NCI-H1694 treated with DMSO at 0.1 percent for 48 hours (cell line): ENCODE results near the gene DCTN3.
A peak's percentile ranks its signal among the peaks of the same experiment; 100 is the strongest.

Source experiments
- DNase-seq: peaks from one replicate; lab custom pipeline; 2025; lab: John Stamatoyannopoulos, UW

DCTN3 gene

DNA sequence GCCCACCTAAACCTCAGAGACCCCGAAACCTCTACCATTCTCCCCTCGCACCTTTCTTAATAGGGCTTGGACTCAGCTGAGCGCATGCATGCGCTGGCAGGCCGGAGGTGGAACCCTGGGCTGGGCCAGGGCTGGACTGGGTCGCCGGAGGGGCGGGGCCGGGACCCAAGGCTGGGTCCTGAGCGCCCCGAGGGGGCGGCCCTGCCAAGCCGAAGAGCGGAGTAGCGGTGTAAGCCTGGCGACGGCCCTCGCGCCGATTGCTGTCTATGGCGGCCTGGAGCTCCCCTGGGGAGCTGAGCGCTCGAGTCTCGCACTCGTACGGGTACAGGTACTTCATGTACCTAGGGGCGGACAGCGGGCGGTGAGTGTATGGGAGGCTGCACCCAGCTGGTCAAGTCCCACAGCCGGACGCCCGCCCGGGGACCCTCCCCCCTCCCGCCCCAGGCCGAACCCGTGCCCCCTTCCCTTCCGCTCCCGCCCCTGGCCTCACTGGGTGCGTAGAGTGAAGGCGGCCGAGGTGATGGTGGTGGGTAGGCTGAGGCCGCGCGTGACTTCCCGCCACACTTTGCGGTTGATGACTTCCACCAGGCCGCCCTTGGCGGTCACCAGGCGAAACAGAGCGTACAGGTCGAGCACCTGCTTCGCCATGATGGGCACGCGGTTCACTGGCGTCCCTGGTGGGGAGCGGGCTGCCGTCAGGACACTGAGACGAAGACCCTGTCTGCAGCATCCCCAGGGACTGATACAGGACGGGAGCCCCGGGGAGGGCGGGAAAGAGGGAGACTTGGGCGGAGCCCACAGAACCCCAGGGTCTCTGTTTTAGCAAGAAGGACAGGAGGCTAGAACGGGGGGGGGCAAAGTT, 3.3 kb upstream of the DCTN3 start:
- no peak for DNase-seq

GRCh38 chr9:34615132-34615531, 5.2 kb downstream of the DCTN3 start:
- no peak for DNase-seq

DNA sequence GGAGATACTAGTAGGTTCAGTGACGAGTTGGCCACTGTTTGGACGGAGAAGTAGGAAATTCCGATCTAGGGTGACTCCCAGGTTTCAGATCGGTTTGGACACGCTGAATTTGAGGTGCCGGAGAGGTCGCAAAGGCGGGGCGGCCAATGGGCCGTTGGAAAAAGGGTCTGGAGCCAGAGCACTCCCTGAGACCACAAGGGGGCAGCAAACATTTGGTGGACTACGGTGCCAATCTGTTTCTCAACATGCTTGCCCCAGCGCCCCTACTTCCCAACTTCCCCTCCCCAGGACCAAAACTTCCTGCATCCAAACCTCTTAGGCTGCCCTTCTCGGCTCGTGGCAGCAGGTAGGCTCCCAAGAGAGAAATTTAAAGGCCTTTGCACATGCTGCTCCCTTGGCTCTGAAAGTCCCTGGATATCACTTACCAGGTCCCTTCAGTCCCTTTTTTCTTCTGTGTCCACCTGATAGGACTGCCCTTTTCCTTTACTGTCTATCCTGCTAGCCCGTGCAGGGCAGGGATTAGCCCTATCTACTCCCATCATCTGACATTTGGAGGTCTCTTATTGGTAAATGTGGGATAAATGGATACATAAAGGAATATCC, 7.4 kb downstream of the DCTN3 start:
- DNase-seq, result peak; percentile 67

DNA sequence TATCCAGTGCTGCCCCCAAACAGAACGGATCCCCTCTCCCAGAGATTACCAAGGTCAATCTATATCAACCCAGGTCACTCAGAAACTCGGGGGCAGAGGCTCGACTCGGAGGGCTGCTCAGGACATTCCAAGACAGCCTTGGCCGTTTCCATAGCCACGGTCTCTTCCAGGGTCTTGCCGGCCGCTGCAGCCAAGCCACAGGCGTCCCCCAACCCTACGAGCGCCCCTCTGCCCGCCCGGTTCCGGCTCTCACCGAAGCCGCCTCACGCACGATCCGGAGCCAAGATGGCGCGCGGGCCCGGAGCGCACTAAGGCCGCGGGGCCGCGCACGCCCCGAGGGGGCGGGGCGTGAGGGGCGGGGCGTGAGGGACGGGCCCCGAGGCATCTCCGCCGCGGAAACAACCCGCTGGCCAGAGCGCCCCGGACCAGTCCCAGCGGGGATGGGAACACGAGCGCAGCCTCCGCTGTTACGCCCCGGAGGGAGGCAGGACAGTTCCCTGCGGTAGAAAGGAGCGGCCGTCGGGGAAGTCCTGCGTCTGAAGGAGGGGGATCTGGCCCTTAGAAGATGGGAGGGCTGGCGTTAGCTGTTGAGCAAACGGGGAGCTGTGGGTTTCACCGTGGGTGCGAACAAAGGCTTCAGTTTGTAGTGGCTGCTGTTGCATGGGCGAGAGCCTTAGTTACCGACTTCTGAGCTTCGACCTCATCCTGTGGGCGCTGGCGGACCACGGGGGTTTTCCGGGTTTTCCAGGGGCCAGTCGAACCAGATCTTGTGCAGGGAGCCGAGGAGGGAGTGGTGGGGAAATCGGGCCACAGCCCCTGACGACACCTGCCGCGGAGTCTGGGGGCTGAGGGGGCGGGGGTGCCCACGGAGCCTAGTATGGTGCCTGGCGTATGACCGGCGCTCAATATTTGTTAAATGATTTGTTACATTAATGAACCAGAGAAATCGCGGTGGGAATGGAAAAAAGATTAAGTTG, 8.2 kb downstream of the DCTN3 start, which contains the start of gene RPP25L:
TSS of gene RPP25L (minus strand) at position 287 of the 977 bp plus-strand sequence. CDS start 801 bp downstream, outside the sequence.
- DNase-seq, result peak; percentile 76

- DNase-seq, result no peak
Observed at GRCh38 chr9:34611251-34611810, 9.0 kb downstream of the DCTN3 start.

- no peak for DNase-seq
Observed at GRCh38 chr9:34610434-34611206, 9.7 kb downstream of the DCTN3 start.

DNA sequence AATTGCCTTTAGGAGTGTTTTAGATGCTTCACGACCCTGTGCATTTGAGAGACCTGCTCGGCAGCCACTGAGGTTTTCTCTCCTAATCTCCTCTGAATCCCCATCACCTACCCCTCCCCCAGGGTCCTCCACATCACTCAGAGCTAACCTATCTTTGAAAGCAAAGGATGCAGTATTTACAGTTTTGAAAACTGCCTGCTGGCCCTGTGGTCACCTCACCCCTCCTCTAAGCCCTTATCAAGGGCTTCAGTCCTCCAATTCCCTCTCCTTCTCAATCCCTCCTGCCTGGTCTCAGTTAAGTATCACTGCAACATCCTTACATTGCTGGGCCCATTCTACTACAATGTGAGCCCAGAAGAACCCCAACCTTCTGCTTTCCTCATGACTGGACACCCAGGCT, 13.0 kb downstream of the DCTN3 start:
- DNase-seq, result no peak

DNA sequence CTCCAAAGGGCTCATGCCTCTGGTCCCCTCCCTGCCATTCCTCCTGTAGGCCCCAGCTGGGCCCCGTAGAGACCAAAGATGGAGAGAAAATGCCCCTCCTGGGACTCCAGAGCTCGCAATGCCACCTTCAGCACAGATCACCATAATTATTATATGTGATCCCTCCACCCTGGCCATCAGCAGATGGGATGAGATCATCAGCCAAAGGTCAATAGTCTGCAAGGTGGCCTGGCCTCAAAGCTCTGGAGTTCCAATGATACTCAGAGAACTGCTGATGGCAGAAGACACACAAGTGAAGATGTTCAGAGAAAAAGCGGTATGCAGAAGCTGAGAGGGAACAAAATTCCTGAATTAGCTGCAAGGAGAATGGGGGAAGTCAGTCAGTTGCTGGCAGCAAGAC, 13.4 kb downstream of the DCTN3 start:
- no peak for DNase-seq

- no peak for DNase-seq
Observed at GRCh38 chr9:34606190-34606589, 14.1 kb downstream of the DCTN3 start.

GRCh38 chr9:34603610-34604231, 16.6 kb downstream of the DCTN3 start:
- DNase-seq, result peak; percentile 63

DNA sequence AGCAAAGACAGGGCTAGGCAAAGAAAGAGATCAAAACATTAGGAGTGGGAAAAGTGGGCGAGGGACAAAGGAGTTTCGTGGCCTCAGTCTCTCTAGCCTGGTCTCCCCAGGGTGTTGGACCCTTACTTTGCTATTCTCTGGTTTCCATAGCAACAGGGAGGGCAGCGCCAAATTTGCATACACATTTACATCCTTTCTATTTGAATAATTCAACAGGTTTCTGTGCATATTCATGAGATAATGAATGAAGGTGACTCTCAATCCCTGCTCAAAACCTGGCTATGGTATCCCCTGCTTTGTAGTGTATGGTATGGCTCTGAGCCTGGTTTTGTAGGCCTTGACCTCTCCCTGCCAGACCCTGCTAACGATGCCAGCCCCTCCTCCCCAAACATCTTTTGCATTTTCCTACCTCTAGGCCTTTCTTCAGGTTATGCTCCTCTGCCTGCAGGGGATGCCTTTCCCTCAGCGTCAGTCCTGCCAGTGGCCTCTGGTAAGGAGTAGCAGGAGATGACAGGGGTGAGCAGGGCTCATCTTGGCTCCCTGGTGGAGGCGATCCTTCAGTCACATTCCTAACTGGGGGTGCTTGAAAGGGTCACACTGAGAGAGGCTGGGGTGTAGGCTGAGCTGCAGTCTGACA, 18.2 kb downstream of the DCTN3 start:
- no peak for DNase-seq

DNA sequence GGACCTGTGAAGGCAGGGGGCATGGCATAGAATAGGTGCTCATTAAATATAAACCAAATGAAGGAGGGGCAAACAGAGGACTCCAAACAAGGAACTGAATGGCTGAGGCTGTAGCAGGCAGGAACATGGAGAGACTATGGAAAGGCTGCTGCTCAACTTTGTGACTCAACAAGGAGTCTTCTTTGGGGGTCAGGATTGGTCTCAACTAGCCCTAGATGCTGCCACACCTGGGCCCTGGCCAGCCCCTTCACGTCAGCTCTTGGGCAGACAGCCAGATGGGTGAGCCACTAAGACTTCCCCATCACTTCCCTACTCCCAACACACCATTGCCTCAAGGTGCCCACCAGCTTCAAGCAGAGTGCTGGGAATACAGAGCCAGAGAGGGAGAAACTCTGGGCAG, 19.4 kb downstream of the DCTN3 start:
- no peak for DNase-seq

- DNase-seq, result no peak
Observed at GRCh38 chr9:34599546-34599945, 20.7 kb downstream of the DCTN3 start.

GRCh38 chr9:34594177-34594576, 26.1 kb downstream of the DCTN3 start:
- DNase-seq, result no peak

GRCh38 chr9:34592895-34593601, 27.2 kb downstream of the DCTN3 start:
- DNase-seq, result no peak

DNA sequence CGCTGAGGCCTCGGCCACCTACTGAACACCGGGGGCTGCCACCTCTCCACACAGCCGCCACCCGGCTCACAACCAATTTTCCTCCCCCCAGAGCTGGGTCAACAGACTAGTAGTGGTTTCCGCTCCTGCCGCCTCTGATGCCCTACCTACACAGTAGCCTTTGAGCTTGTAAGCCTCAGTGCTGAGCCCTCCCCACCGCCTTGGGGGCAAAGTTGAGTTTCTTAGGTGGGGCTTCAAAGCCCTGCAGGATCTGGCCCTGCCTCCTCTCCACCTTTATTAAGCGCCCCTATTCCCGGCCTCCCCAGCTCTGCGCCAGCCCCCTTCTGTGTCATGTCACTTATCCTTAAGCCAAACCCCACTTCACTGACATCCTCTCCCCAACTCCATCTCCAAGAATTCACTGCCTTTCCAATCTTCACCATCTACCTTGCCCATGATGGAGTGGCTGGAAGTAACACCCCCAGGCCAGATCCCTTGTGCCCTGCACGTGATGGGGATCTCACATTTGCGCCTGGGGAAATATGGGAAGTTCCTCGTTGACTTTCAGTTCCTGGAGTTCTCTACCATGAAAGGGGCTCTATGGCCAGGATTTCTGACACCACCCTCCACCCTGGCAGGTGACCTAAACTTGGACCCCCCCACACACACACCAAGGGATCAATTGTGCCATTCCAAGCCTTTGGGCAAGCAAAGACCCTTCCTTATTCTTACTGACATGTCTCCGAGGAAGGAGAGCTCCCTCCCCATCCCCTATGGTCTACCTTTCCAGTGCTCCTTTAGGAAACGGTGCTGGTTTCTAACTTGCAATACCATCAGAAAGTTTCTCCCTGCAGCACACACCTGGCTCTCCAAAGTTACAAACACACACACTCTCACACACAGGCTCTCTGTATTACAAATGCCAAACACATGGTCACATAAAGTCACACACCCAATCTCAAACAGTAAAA, 28.1 kb downstream of the DCTN3 start:
- no peak for DNase-seq

DNA sequence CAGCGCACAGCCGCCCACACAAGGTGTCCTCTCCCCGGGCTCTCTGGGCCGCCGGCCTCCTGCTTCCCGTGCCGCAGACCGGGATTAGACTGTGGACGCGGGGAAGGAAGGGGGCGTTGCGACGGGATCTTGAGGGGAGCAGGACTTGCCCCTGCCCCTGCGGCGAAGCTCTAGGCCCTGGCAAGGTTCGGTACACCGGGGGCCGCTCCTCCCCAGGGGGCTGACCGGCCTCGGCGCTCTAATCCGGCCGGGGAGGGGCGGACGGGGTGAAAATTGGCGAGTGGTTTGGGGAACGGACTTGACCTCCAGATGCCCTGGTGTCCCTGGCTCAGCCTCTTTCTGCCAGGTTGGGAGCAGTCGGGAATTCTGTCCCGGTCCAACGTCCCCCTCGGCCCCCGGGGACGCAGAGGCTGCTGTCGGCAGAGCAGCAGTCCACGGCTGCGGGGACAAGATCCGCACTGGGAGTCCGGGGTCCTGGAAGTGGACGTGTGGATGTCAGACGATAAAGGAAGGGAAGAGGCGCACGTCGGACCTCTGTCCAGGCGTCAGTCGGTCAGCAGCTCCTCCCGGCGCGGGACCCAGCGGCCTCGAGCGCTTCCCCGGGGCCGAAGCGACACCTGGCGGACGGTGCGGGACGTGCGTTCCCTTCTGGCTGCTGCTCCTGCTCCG, 28.9 kb downstream of the DCTN3 start:
- peak; percentile 57 for DNase-seq
